ENCODE measurements around the gene HK1.

- TF ChIP-seq CTCF (IDR thresholded peaks at IDR 0.05; ENCODE audit: low read depth, low read length) (no peak), EZH2phosphoT487 (IDR thresholded peaks at IDR 0.05; ENCODE audit: low read depth) (no peak)
These were observed 9.4 kb upstream of the HK1 start for GRCh38 chr10:69268761-69269416.
